NCI-H2196 (cell line): Measurements from ENCODE around the gene TGM2.

Experiments used
- DNase-seq: peaks from one replicate; lab custom pipeline; 2025; ENCODE audit not compliant: unreplicated experiment; lab: John Stamatoyannopoulos, UW

The TGM2 gene

DNA sequence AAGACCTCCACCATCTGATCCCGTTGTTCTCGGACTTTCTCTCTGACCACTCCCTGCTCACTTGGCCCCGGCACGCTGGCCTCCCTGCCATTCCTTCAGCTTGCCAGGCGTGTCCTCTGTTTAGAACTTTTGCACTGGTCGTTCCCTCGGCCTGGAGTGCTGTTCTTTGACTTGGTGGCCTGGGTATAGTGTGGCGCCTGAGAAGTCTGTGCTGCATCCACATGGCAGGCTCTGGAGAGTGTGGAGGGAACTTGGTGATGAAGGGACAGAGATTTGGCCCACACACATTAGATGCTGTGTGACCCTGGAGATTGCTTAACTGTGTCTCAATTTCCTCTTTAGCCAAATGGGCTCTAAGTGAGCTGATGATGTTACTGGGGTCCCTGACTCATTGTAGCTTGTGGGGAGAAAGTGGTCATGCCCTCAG is 13.0 kb upstream of the TGM2 start:
- no peak for DNase-seq

DNA sequence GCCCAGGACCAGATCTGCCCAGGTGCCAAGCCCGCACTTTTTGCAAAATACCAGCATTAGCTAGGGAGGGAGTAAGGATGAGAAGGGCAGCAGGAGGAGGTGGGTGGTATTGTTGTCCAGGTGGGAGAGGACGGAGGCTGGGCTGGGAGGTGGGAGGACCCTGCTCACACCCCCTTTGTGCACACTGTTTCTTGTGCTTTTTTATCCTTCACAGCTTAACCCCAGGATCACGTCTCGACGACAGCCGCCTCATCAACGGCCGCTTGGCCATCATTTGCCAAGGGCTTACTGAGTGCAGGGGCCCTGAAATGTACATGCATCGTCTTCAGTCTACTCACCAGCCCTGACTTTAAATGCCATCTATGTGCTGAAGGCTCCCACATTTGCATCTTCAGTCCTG is 12.1 kb upstream of the TGM2 start:
- DNase-seq = no peak

DNA sequence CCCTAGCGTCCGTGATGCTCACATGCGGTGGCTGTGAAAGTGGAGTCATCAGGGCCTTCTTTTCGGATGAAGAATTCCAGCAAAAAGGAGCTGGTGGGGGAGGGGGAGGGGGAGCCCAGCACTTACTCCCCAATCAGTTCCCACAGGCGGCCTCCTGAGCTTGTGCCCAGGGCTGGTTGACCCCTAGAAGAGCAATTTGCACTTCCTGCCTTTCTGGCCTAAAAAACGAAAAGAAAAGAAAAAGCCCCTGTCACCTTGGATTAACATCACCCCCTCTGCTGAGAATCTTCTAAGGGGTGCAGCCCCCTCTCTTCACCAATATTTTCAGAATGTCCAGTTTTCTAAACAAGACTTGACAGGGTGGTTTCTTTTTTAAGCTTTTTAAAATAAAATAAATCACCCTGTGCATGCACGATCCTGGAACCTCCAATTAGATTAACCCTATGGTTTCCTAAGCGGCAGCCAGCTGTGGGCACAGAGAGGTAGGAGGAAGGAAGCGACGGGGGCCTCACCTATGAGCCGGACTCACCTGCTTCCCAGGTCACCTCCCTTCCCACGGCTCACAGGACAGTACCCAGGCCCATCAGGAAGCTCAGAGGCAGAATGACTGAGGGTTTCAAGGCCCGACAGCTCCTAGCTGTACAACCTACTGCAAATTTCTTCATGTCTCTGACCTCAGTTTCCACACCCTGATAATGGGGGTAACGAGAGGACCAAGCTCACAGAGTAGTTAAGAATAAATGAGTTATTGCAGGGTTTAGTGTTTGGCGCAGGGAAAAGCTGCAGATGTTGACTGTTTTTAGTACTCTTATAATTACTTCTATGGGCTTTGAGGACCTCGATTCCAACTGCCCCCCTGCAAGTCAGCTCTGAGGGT is 10.5 kb upstream of the TGM2 start:
- DNase-seq = no peak

DNA sequence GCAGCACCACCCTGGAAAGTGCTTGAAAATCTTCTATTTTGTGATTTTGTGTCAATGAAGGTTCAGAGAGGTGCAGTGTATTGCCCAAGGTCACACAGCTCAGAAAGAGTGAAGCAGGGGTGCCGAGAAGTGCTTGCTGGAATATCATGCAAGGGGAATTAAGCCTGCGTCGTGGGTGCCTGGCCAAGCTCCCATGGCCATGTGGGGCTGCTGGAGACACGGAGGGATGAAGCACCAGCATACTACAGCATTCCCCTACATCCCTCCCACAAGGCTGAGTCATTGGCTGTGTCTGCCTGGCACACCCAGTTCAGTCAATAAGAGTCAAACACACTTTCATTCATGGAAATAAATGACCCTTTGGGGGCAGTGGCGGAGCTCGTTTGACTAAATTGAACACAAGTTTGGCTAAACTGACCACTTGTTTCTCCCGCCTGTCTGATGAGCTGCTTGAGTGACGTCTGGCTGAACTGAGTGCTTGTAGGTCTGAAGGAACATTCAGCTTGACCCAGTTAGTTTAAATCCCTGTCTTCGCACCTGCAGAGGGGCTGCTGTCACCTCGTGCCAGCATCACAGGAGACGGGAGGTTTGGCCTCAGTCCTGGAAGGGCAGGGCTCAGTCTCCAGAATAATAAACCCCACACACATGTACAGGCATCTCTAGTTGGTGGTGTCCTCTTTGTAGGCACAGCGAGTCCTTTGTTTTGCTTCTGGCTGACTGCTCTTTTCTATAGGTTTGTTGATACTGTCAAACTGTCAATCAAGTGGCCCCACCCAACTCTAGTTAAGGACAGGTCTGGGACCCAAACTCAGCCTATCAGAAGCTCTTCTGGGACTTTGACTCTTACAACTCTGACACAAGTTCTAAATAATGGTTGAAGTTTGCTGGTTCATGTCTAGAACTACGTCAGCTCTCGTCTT is 8.4 kb upstream of the TGM2 start:
- DNase-seq = no peak

DNA sequence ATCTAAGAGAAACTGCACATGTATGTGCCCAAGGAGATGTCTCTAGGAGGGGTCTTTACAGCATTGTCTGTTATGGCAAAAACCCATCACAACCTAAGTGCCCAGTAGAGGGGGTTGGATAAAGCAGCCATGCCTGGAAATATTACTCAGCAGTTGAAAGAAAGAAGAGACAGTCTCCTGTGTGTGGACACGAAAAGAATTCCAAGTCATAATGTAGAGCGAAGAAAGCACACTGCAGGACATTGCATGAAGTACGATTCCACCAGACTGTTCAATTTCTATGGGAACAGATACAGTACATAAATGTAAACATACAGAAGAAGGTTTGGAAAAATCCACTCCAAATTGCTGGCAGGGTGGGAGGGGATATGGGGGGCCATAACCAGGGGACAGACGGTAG is 7.3 kb upstream of the TGM2 start:
- no peak for DNase-seq

DNA sequence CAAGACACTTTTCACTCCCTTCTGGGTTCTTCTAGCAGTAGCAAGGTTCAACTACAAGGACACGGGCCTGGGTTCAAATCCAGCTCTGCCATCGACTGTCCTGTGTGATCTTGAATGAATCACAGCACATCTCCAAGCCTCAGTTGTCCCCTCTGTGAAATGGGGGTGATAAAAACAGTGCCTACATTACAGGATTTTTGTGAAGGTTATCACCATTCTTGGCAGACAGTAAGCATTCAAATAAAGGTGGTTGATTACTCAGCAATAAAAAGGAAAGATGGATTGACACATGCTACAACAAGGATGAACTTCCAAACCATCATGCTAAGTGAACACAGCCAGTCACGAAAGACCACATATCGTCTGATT is 6.6 kb upstream of the TGM2 start:
- no peak for DNase-seq

DNA sequence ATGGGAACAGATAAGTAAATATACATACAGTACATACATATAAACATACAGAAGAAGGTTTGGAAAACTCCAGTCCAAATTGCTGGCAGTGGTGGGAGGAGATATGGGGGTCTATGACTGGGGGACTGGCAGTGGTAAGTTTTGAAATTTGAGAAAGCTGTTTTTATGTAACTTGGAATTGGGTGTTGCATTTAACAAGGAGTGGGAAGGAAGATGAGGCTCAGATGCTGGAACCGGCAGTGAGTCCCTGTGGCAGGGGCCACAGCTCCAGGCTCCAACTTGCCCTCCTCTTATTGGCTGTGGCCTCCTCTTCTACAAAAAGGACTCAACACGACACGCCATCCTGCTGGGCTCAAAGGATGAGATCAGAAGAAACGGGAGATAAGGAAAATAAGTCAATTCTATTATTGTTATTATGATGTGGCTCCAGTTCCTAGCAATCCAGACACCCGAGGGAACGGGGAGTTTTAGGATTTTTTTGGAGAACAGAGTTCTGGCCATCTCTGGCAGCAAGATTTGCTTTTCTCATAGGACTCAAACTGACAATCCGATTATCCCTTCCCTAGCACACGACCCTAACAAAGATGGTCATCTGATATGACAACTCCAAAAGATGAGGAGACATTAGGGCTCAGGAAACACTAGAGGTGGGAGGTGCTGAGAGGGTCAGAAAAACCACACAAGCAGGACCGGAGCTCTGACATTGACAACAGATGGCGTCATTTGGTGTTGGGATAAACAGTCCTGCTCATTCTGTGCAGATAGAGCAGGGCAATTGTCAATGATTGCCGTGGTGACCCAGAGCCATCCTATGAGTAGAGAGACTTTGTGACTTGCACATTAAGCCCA is 6.0 kb upstream of the TGM2 start:
- no peak for DNase-seq

DNA sequence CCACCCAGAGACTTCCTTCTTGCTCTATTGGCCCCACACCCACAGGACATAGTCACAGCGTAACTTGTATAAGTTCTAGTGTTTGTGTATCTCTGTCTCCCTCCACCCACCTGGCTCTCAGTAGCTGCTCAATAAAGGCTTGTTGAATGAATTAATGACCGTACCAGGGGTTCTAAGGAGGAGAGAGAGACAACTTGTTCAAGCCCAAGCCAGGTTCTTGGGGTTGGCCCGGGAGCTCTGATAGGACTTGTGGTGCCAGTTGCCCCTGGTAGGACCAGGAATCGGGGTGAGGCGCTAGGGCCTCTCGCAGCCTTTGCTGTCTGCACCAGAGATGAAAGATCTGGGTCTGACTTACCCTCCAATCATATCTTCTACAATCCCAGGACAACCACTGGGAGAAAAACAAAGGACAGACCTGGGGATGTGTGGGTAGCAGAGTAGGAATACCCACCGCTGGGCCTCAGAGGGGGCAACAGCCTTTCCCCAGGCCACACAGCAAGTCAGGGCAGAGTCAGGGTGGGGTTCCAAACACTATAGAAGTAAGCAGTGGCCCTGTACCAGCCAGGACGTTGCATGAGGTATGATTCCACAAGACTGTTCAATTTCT is 5.3 kb upstream of the TGM2 start:
- no peak for DNase-seq

DNA sequence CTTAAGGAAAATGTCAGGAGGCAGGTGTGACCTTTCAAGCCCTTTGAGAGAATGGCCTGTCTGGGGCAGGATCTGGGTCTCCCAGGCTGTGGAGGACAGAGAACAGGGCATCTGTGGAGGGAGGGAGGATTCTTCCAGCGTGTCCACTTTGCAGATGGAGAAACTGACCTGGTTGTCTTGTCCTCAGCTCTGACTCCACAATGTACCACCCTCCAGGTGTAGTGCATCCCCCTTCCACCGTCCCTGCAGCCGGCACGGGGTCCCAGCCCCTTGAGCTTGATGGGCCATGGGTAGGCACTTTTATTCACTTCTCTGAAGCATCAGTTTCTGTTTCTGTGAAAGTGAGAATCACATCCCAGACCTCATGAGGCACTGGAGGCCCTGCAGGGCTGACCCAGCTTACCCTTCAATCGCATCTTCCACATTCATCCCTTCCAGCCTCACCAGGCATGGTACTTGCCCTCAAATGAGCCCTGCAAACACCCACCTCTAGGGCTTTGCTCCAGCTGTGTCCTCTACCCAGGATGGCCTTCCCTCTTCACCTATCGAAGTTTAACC is 4.6 kb upstream of the TGM2 start:
- no peak for DNase-seq

DNA sequence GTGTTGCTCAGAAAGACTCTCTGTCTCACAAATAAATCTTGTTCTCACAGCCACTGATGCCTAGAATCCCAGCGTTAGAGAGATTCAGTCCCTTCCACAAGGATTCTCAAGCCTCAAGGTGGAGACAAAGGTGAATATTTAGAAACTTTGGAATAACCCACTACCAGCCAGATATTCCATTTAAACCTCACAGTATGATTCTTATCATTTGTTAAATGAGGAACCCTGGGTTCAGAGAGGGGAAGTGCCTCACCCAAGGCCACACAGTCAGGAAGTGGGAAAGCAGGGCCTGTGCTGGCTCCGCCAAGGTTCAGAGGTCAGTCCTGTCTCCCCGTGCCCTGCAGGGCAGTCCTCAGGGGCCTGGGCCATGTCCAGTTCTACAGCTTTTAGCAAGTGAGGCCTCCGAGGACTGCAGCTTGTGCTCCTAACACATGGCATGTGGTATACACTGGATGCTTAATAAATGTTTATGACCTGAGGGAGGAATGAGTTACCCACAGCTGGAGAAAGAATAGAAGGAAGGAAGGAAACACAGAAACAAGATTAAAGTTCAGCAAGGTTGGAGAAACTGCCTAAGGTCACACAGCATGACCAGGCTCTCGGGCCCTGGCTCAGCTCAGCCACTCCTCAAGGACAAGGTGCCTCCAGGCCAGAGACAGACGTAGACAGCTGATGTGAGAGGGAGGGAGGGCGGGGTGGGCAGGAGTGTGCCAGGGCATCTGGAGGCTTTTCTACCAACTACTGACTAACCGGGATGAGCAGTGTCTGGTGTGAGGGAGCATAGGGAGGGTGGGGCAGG is 3.9 kb upstream of the TGM2 start:
- DNase-seq = no peak

DNA sequence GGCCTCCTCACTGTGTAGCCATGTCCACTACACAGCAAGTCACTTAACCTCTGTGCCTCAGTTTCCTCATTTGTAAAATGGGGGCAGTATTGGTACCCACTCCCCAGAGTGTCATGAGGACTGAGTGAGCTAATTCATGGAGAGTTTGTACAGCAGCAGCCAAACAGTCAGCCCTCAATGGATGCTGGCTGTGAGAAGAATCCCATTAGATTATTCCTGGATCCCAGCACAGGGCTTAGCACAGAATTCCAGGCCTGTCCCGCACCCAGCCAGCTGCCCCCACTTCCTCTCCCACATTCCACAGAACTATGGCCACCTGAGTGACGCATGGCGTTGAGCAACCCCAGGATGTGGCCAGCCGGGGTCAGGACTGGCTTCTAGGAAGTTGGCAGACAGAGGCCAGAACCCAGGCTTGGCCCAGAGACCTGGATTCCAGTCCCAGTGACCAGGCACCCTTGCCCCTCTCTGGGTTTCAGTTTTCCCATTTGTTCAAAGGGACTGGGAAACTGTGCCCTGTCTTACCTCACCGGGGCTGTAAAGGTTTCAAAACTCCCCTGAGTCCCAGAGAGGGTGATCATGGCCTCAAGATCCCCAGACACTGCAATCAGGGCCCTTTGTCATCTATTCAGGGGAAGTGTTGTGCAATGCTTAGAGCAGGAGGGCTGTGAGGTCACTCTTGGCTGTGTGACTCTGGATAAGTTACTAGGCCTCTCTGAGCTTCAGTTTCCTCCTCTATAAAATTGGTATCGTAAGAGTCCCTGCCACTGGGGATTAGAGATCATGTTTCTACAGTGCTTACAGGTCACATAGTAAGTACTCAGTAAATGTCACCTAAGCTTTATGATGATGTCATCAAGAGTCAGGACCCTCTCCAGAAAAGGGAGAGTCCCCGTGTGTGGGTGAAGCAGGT is 3.0 kb upstream of the TGM2 start:
- no peak for DNase-seq

DNA sequence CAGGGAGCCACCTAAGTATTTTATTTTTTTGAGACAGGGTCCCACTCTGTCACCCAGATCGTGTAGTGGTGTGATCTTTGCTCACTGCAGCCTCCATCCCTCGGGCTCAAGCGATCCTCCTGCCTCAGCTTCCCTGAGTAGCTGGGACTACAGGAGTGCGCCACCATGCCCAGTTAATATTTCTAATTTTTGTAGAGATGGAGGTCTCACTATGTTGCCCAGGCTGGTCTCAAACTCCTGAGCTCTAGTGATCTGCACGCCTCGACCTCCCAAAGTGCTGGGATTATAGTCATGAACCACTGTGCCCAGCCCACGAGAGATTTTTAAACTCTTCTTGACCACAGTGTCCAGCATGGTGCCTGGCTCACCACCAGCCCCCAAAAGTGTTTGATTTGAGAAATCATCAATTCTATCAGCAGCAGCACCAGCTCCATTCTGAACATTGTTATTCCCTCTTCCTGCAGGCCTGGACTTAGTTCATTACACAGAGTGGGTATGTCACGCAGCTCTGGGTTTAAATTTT is 2.3 kb upstream of the TGM2 start:
- DNase-seq = no peak

DNA sequence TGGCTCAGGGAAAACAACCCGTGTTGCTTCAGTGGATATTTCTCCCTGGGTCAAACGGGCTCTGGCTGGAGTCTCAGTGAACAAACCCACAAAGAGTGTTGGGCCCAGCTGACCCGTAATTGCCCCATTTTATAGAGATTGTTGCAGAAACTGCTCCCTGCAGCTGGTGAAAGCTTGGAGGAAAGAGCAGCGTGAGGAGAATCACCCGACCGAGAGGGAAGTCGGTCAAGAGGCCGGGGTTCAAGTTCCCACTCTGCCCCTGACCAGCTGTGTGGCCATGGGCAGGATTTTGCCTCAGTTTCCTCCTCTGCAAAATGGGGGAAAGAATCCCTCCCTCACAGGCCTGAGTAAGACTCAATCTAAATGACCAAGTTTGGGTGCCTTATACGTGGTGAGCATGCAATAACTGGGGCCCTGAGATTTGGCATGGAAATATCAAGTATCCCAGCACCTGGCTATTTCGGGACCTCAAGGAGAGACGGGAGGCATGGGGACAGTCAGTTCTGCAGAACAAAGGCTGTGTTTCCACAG is 1.7 kb upstream of the TGM2 start:
- DNase-seq = no peak

DNA sequence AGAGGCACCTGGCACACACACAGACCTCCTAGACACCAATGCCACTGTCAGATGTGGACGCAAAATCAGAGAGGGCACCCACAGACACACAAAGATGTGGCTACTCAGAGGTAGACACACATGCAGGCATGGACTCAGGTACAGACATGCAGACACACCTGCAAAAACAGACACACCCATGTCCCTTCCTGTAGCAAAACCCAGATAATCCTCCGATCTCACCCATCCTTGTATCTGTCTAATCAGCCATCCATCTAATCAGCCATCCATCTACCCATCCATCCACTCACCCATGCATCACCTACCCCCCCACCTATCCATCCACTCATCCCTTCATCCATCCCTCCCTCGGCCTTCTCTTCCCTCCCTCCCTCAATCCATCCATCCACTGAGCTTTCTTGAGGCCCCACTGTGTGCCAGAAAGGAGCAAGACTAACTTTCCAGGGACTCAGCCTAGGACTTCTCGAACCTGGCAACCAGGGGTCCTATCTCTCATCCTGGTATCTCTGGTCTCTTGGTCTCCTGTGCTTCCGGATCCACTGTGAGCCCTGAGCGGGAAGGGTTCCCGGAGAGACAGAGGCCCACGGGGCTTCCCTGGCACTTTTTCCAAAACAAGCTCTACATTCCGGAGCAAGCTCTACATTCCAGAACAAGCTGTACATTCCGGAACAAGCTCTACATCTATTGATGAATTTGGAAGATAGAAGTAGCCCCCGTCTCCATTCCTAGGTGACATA is 1.1 kb upstream of the TGM2 start:
- DNase-seq = no peak

DNA sequence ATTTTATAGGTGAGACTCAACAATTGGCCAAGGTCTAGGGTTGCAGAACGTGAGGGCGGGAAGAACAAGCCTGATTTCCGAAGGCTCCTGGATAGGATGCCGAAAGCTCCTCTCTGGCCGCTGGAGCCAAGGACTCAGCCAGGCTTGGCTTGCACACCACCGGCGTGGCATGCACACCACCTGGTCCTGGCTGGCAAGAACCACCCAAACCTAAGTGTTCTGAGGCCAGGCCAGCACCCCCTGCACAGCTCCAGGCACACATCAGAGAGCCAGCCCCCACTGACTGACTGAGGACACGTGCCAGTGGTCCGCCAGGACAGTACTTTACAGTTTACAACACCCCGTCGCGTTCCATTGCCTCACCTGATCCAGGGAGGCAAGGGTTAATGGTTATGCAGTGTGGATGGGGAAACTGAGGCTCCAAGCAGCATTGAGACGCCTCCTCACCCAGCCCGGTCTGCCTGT is 414 bp downstream of the TGM2 start:
- no peak for DNase-seq

DNA sequence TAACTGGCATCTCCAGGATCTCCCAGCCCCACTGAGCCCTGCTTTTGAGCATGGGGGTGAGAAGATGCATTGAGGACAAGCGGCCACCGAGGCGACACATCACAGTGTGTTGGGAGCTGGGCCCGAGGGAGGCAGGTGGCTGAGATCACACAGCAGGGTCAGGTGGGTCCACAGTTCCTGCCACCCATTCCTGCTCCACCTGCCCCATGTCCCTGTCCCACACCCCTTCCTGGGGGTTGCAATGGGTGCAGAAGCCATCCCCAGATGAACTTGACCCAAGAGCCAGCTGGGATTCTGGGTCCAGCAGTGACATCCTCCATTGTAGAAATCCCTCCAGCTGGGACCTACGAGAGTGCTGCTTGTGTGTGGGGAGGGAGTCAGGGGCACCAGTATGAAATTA is 1.0 kb downstream of the TGM2 start:
- DNase-seq = no peak
